Smooth muscle cell (in vitro differentiated cells): ENCODE results near the gene SCRT2. TPM values are rescaled to one million over a fixed set of nuclear protein-coding genes. Genes with fewer than 3 reads are reported as not detected.

Experiments used
- DNase-seq: peaks from one replicate; lab custom pipeline; 2025; ENCODE audit not compliant: unreplicated experiment; lab: John Stamatoyannopoulos, UW
- H2AFZ ChIP-seq: fragments of 200-600 bp; sonication (generic); 2 replicates; pipeline ENCODE4 v1.6.0; 2016; ENCODE audit warnings: antibody characterized with exemption, low read depth, mild to moderate bottlenecking
- H3F3A ChIP-seq: fragments of 200-600 bp; sonication (generic); 2 replicates; pipeline ENCODE4 v1.6.0; 2017; ENCODE audit warnings: antibody characterized with exemption, low read depth
- H3K27ac ChIP-seq: fragments of 200-600 bp; sonication (generic); 2 replicates; pipeline ENCODE4 v1.5.1; 2016; ENCODE audit warnings: low read depth, mild to moderate bottlenecking
- H3K27me3 ChIP-seq: fragments of 200-600 bp; sonication (generic); 2 replicates; pipeline ENCODE4 v1.6.1; 2016; ENCODE audit warnings: low read depth, mild to moderate bottlenecking
- H3K36me3 ChIP-seq: fragments of 200-600 bp; sonication (generic); 2 replicates; pipeline ENCODE4 v1.5.1; 2016; ENCODE audit warnings: low read depth
- H3K4me1 ChIP-seq: fragments of 200-600 bp; sonication (generic); 2 replicates; pipeline ENCODE4 v1.5.1; 2016; ENCODE audit warnings: low read depth
- H3K4me2 ChIP-seq: fragments of 200-600 bp; sonication (generic); 2 replicates; pipeline ENCODE4 v1.6.0; 2016; ENCODE audit warnings: mild to moderate bottlenecking
- H3K4me3 ChIP-seq: fragments of 200-600 bp; sonication (generic); 2 replicates; pipeline ENCODE4 v1.5.1; 2016; ENCODE audit warnings: mild to moderate bottlenecking
- H3K79me2 ChIP-seq: fragments of 200-600 bp; sonication (generic); 2 replicates; pipeline ENCODE4 v1.6.0; 2016; ENCODE audit warnings: low read depth, mild to moderate bottlenecking
- H3K9ac ChIP-seq: fragments of 200-600 bp; sonication (generic); 2 replicates; pipeline ENCODE4 v1.6.0; 2016; ENCODE audit warnings: low read depth
- H3K9me3 ChIP-seq: fragments of 200-600 bp; sonication (generic); replicated peaks from 2 replicates; pipeline ENCODE4 v1.5.1; 2016; ENCODE audit warnings: low read depth
- H4K20me1 ChIP-seq: fragments of 200-600 bp; sonication (generic); 2 replicates; pipeline ENCODE4 v1.6.0; 2016; ENCODE audit warnings: low read depth
- CTCF ChIP-seq: fragments of 200-600 bp; sonication (generic); IDR thresholded peaks from 2 replicates; pipeline ENCODE4 v1.5.1; 2017; ENCODE audit warnings: borderline replicate concordance, mild to moderate bottlenecking, antibody characterized with exemption; ENCODE audit not compliant: insufficient read depth, poor library complexity, severe bottlenecking
- WGBS: methylation state at CpG from one replicate; pipeline ENCODE4 v1.1.7; 2016; ENCODE audit warnings: low lambda C conversion rate; 5-methylcytosine and 5-hydroxymethylcytosine counted together
- polyA plus RNA-seq: library from polyadenylated mRNA; unstranded; fragments of >200 nt; fragmentation: Nextera tagmentation; extraction: Ambion mirVana; gene quantifications from 2 replicates; pipeline ENCODE4 v1.2.1, GENCODE V29; 2016
- total RNA-seq: library from RNA; depleted of rRNA; stranded (reverse); fragments of >200 nt; gene quantifications from 2 replicates; pipeline ENCODE4 v1.2.3, GENCODE V29; 2014

The SCRT2 gene
- total and polyA plus RNA-seq, 2 experiments from 2014 or later: not detected

DNA sequence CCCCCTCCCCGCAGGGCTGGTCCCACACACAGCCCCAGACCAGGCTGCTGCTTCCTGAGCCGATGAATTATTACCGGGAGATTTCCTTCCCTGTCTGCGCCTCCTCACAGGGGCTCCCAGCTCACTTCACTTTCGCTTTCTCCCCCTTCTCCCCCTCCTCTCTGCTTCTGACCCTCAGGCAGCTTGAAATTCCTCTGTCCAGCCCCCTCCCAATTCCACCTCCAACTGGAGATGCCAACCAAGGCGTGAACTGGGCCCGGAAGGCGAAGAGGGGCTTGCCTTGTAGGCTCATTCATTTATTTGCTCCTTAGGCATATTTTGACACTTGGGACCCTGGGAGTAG, 63.8 kb downstream of the SCRT2 start:
- no peak for TF ChIP-seq CTCF
- no peak overlapping the region for H2AFZ ChIP-seq
- no peak overlapping the region for H3K4me3 ChIP-seq
- no peak overlapping the region for H3K4me2 ChIP-seq
- H3K79me2 ChIP-seq: no peaks in the 10 kb centered on the region
- H4K20me1 ChIP-seq: no peaks in the 10 kb centered on the region
- H3K9me3 ChIP-seq: no peaks in the 10 kb centered on the region
- H3K4me1 ChIP-seq: no peaks in the 10 kb centered on the region
- H3K27ac ChIP-seq: no peak overlapping the region
- peaks cover 56% of the 10 kb centered on the region for H3K27me3 ChIP-seq
- WGBS: 40% methylated on average over 8 of the region's 8 CpGs
- no peak for DNase-seq
- no peak overlapping the region for H3K9ac ChIP-seq
- H3K36me3 ChIP-seq: no peaks in the 10 kb centered on the region
- no peaks in the 10 kb centered on the region for H3F3A ChIP-seq

Other genes starting within 250 kb of the SCRT2 start
- 37.9 and 41.9 TPM in 2 replicates for gene TBC1D20, start 213.3 kb downstream of the SCRT2 start, total RNA-seq
- 41.6 and 45.7 TPM in 2 replicates for gene TBC1D20, start 213.3 kb downstream of the SCRT2 start, polyA plus RNA-seq
- gene CSNK2A1, start 132.0 kb downstream of the SCRT2 start, total RNA-seq: 165 and 205 TPM in 2 replicates
- gene CSNK2A1, start 132.0 kb downstream of the SCRT2 start, polyA plus RNA-seq: 74.1 and 82.6 TPM in 2 replicates
- not detected in 2 replicates for gene TCF15, start 65.5 kb downstream of the SCRT2 start, total RNA-seq
- gene TCF15, start 65.5 kb downstream of the SCRT2 start, polyA plus RNA-seq: 0.37 TPM in 1 of 2 replicates, not detected in the other
- gene SRXN1, start 22.6 kb downstream of the SCRT2 start, total RNA-seq: 24.3 and 27.2 TPM in 2 replicates
- 26.9 and 32.2 TPM in 2 replicates for gene SRXN1, start 22.6 kb downstream of the SCRT2 start, polyA plus RNA-seq
- gene SLC52A3, start 92.7 kb upstream of the SCRT2 start, total RNA-seq: 0.09 and 0.36 TPM in 2 replicates
- gene SLC52A3, start 92.7 kb upstream of the SCRT2 start, polyA plus RNA-seq: 0.37 TPM in 1 of 2 replicates, not detected in the other
- 2.9 and 5.3 TPM in 2 replicates for gene FAM110A, start 157.9 kb upstream of the SCRT2 start, total RNA-seq
- 5.6 and 8.7 TPM in 2 replicates for gene FAM110A, start 157.9 kb upstream of the SCRT2 start, polyA plus RNA-seq
- gene ANGPT4, start 240.5 kb upstream of the SCRT2 start, total RNA-seq: not detected in 2 replicates
- 0.04 and 0.39 TPM in 2 replicates for gene ANGPT4, start 240.5 kb upstream of the SCRT2 start, polyA plus RNA-seq